CD8-positive, alpha-beta memory T cell (primary cell): ENCODE results near the gene TMEM190. TPM values are rescaled to one million over a fixed set of nuclear protein-coding genes. Genes with fewer than 3 reads are reported as not detected.

Experiments used
- CTCF ChIA-PET: fragments of 350-600 bp; sonication (Branson Sonifier 250); formaldehyde crosslinking; loops from one replicate; lab custom pipeline; 2021; ENCODE audit warnings: antibody characterized with exemption; lab: Charles Lee
- POLR2A ChIA-PET: fragments of 350-600 bp; sonication (Branson Sonifier 250); formaldehyde crosslinking; loops from one replicate; lab custom pipeline; 2021; ENCODE audit warnings: antibody characterized with exemption; lab: Charles Lee
- DNase-seq, 5 donors: peaks; one replicate each; pipeline versions ENCODE4 v3.0.0 to v3.0.0-alpha.2; 2020 to 2022; ENCODE audit warnings: mixed read lengths in 1 of 5
- H3K27ac ChIP-seq: one replicate; pipeline ENCODE4 v1.7.0; 2013; ENCODE audit warnings: low read depth, mild to moderate bottlenecking, low read length, moderate library complexity
- H3K27me3 ChIP-seq: 2 replicates; pipeline ENCODE4 v1.7.0; 2013; ENCODE audit warnings: low read length, mild to moderate bottlenecking; ENCODE audit not compliant: insufficient read depth, poor library complexity, severe bottlenecking
- H3K36me3 ChIP-seq: 2 replicates; pipeline ENCODE4 v1.7.0; 2013; ENCODE audit warnings: mild to moderate bottlenecking, low read length, moderate library complexity; ENCODE audit not compliant: insufficient read depth
- H3K4me1 ChIP-seq: 2 replicates; pipeline ENCODE4 v1.7.0; 2013; ENCODE audit warnings: mild to moderate bottlenecking, low read length, moderate library complexity; ENCODE audit not compliant: insufficient read depth
- H3K4me3 ChIP-seq: 2 replicates; pipeline ENCODE4 v1.7.0; 2013; ENCODE audit warnings: mild to moderate bottlenecking, low read length
- H3K9me3 ChIP-seq: 2 replicates; pipeline ENCODE4 v1.7.0; 2013; ENCODE audit warnings: mild to moderate bottlenecking, low read length
- H3K27ac Mint-ChIP-seq, 8 donors: one replicate each; pipeline ENCODE4 v1.8.0; 2020 to 2021; ENCODE audit warnings: mixed read lengths in 8 of 8, mild to moderate bottlenecking in 6 of 8, inconsistent platforms in 3 of 8, moderate library complexity in 3 of 8
- H3K27me3 Mint-ChIP-seq, 2 donors: one replicate each; pipeline ENCODE4 v1.8.0; 2020 to 2021; ENCODE audit warnings: mixed read lengths in 2 of 2, mild to moderate bottlenecking in 1 of 2, moderate library complexity in 1 of 2
- H3K36me3 Mint-ChIP-seq, 3 donors: one replicate each; pipeline ENCODE4 v1.8.0; 2020 to 2021; ENCODE audit warnings: mixed read lengths in 3 of 3, inconsistent platforms in 1 of 3, mild to moderate bottlenecking in 1 of 3
- H3K4me1 Mint-ChIP-seq, 3 donors: one replicate each; pipeline ENCODE4 v1.8.0; 2020 to 2021; ENCODE audit warnings: mixed read lengths in 3 of 3, inconsistent platforms in 1 of 3, mild to moderate bottlenecking in 1 of 3
- H3K4me3 Mint-ChIP-seq, 7 donors: one replicate each; pipeline ENCODE4 v1.8.0; 2020 to 2021; ENCODE audit warnings: mixed read lengths in 7 of 7, mild to moderate bottlenecking in 6 of 7, moderate library complexity in 4 of 7, inconsistent platforms in 2 of 7
- H3K9me3 Mint-ChIP-seq, 5 donors: one replicate each; pipeline ENCODE4 v1.8.0; 2020 to 2022; ENCODE audit warnings: mixed read lengths in 5 of 5, mild to moderate bottlenecking in 3 of 5, moderate library complexity in 2 of 5, inconsistent platforms in 1 of 5
- polyA plus RNA-seq: library from polyadenylated mRNA; unstranded; fragments of 300-500 nt; fragmentation: Illumina TruSeq; gene quantifications from one replicate; pipeline ENCODE4 v1.2.3, GENCODE V29; 2021
- total RNA-seq, 2 experiments: library from RNA; stranded (reverse); gene quantifications; one replicate each; pipeline ENCODE4 v1.2.3, GENCODE V29; 2021

The TMEM190 gene
- total and polyA plus RNA-seq, 3 experiments from 2014 or later = not detected

DNA sequence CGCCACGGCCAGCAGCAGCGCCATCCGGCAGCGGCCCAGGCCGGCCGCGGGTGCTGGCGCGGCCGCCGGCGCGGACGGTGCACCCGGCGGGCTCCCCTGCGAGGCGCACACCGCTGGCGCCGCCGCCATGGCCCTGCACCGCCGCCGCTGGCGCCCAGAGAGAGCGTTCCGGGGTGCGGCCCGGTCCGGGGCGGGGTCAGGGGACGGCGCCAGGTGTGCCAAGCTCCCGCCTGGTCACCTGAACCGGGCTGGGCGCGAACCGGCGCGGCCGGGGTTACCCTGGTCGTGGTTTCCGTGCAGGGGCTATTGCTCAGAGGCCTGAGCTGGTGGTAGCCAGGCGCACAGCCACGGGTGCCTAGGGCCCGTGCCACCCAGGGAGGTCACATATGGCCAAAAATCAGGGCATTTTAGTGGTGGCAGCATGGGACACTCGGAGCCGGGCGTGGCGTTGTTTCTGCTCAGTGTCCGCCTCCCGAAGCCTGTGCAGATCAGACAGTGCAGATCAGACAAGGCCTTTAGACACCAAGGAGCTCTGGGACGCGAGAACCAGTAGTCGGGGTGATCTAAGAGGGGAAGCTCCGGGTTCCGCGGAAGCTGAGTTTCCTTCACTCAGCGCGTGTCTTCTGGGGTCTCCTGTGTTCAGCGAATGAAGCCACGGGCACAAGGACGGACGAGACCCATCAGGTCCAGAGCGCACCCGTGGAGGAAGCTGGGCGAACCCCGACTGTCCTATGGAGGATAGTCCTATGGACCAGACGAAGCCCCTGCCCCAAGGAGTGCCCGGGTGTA lies 7.7 kb downstream of the TMEM190 start, which contains the start of gene TMEM238:
Gene TMEM238 (minus strand): TSS at position 162 of the 789 bp plus-strand sequence. CDS start 33 bp downstream, at position 129.
- Histone ChIP-seq H3K27ac (peak within 1 kb of the TSS; percentile 99), H3K4me3 (peak within 1 kb of the TSS; percentile 99), H3K36me3 (peaks cover 28% of the 10 kb centered on the region), H3K27me3 (no peaks in the 10 kb centered on the region), H3K9me3 (no peaks in the 10 kb centered on the region), H3K4me1 (peaks cover 48% of the 10 kb centered on the region)
- Mint-ChIP-seq H3K36me3 (peaks cover 3 to 40% (median 7%) of the 10 kb centered on the region in 3 donors), H3K27ac (peak within 1 kb of the TSS; percentile 97 to 100 (median 99)), H3K4me1 (peaks cover 52 to 67% (median 56%) of the 10 kb centered on the region in 3 donors), H3K9me3 (no peaks in the 10 kb centered on the region), H3K27me3 (peaks cover 0 to 10% of the 10 kb centered on the region in 2 donors), H3K4me3 (peak within 1 kb of the TSS; percentile 97 to 100 (median 99))
- CTCF ChIA-PET = interaction anchor here (0.6 to 3.1 kb wide), 14 partner anchors 10 to 296 kb away, joined by 3 to 22 read pairs (median 4); partner anchors contain the start of genes KMT5C and PPP6R1
- DNase-seq = peak in 3 of 5 donors; percentile 26 to 46 (median 41)
- POLR2A ChIA-PET = interaction anchor here (0.5 to 2.3 kb wide), 15 partner anchors 9 to 342 kb away, joined by 3 to 20 read pairs (median 4); partner anchors contain the start of genes HSPBP1, KMT5C, PPP6R1 and UBE2S

DNA sequence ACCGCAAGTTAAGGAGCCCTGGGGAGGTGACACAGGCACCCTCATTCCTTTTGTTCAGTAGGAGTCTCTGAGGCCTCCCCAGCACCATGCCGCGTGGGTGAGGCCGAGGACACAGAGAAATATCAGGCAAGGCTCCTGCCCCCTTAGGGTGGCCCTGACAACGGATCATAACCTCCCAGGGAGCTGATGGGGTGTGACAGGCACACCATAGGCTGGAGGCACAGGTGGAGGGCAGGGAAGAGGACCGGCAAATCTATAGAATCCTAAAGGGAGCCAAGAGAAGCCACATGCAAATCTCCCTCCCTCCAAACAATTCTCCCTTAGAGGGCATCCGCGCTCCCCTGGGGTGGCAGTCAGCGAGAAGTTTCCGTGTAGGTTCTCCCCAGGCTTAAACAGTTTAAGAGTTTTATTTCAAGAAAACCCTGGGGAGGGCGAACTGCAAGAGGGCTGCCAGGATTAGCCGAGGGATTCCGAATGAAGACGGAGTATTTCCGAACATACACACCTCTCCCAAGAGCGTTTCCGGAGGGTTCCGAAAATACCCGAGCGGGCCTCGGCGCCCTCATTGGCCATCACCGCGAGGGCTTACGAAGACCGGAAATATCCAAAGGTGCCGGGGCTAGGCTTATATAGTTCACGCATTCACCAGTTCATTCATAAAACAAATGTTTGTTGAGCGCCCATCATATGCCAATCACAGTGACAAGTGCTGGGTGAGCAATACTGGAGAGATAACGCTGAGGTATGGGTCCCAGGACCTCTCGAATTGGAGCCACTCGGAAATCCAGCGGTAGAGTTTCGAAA lies 8.5 kb downstream of the TMEM190 start:
- Histone ChIP-seq H3K4me1 (peaks cover 56% of the 10 kb centered on the region), H3K27ac (peak overlapping the region; percentile 99), H3K27me3 (no peaks in the 10 kb centered on the region), H3K36me3 (peaks cover 28% of the 10 kb centered on the region), H3K9me3 (no peaks in the 10 kb centered on the region), H3K4me3 (peak overlapping the region; percentile 99)
- Mint-ChIP-seq H3K27me3 (peaks cover 0 to 10% of the 10 kb centered on the region in 2 donors), H3K9me3 (no peaks in the 10 kb centered on the region), H3K4me3 (peak overlapping the region; percentile 97 to 100 (median 99)), H3K4me1 (peaks cover 60 to 75% (median 64%) of the 10 kb centered on the region in 3 donors), H3K36me3 (peaks cover 3 to 48% (median 5%) of the 10 kb centered on the region in 3 donors), H3K27ac (peak overlapping the region; percentile 97 to 100 (median 99))
- peak; percentile 93 to 98 (median 96) for DNase-seq
- CTCF ChIA-PET = interaction anchor here (0.9 to 3.1 kb wide), 10 partner anchors 9 to 130 kb away, joined by 3 to 22 read pairs (median 4); partner anchors contain the start of genes KMT5C and PPP6R1
- POLR2A ChIA-PET = interaction anchor here (0.9 to 2.6 kb wide), 12 partner anchors 21 to 269 kb away, joined by 3 to 20 read pairs (median 4); partner anchors contain the start of genes HSPBP1, KMT5C, PPP6R1 and UBE2S

DNA sequence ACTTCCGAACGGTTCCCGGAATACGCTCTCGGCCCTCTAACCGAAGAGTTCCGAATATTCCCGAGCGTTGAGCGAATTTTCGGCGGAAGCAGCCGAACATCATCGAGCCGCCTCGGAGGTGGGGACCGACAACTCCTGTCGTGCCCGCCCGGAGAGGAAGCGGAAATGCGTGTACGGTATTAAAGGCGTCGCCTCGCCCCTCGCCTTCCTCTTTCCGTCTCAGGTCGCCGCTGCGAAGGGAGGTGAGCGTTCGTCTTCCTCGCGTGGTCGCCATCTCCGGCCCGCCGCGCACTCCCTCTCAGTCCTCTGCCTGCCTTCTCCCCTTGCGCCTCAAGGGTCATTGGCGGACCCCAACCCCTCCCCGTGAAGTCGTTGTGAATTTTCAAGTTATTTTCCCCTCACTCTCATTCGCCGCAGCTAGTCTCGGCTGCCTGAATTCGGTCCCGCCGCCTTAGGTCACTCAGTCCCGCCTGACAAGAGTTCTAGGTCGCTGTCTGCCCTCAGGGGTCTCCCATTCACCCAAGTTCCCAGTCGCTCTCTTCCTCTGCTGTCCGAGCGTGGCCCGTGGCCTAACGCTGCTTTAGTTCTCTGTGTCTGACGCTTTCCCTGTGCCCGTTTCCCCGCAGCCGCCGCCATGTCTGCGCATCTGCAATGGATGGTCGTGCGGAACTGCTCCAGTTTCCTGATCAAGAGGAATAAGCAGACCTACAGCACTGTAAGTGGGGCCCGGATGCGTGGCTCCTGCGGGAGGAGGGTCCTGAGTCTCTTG lies 9.3 kb downstream of the TMEM190 start, which contains the start of gene RPL28:
Gene RPL28 (plus strand): TSS at position 209 of the 769 bp plus-strand sequence. CDS start 426 bp downstream, at position 635.
- H3K9me3 Mint-ChIP-seq = no peaks in the 10 kb centered on the region
- H3K27me3 Mint-ChIP-seq = peaks cover 0 to 10% of the 10 kb centered on the region in 2 donors
- Histone ChIP-seq H3K27me3 (no peaks in the 10 kb centered on the region), H3K4me3 (peak within 1 kb of the TSS; percentile 99), H3K9me3 (no peaks in the 10 kb centered on the region), H3K36me3 (peaks cover 28% of the 10 kb centered on the region), H3K27ac (peak within 1 kb of the TSS; percentile 99), H3K4me1 (peaks cover 57% of the 10 kb centered on the region)
- ChIA-PET POLR2A (interaction anchor here (1.0 to 2.6 kb wide), 2 partner anchors 20 to 21 kb away, joined by 3 to 14 read pairs; partner anchors contain the start of gene UBE2S), CTCF (no interaction called here)
- DNase-seq = peak; percentile 96 to 99 (median 98)
- peak within 1 kb of the TSS; percentile 97 to 100 (median 99) for H3K4me3 Mint-ChIP-seq
- H3K36me3 Mint-ChIP-seq = peaks cover 3 to 54% (median 5%) of the 10 kb centered on the region in 3 donors
- peaks cover 65 to 82% (median 69%) of the 10 kb centered on the region in 3 donors for H3K4me1 Mint-ChIP-seq
- peak within 1 kb of the TSS; percentile 97 to 100 (median 99) for H3K27ac Mint-ChIP-seq

DNA sequence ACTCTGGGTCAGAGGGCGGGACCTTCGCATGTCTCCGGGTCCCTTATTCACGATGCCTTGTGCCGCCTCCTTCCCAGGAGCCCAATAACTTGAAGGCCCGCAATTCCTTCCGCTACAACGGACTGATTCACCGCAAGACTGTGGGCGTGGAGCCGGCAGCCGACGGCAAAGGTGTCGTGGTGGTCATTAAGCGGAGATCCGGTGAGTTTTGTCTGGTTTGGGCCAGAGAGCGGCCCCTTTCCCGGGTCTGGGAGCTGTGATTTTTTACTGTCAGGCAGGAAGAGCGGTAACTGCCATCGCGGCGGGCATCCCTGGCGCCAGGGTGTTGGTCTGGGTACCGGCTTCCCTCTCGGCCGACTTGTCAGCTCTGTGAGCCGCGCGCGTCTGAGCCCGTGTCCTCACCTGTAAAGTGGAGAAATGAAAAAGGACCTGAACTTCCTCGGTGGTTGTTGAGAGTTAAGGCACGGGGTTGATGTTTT lies 9.9 kb downstream of the TMEM190 start:
- peak overlapping the region; percentile 99 for H3K27ac ChIP-seq
- no peak for DNase-seq
- peak overlapping the region; percentile 99 for H3K4me3 ChIP-seq
- POLR2A ChIA-PET = interaction anchor here (1.0 to 2.6 kb wide), 2 partner anchors 19 to 21 kb away, joined by 3 to 14 read pairs; partner anchors contain the start of gene UBE2S
- H3K4me3 Mint-ChIP-seq = peak overlapping the region; percentile 97 to 100 (median 99)
- peaks cover 28% of the 10 kb centered on the region for H3K36me3 ChIP-seq
- peaks cover 3 to 61% (median 5%) of the 10 kb centered on the region in 3 donors for H3K36me3 Mint-ChIP-seq
- peaks cover 0 to 10% of the 10 kb centered on the region in 2 donors for H3K27me3 Mint-ChIP-seq
- peaks cover 62 to 86% (median 72%) of the 10 kb centered on the region in 3 donors for H3K4me1 Mint-ChIP-seq
- H3K27ac Mint-ChIP-seq = peak overlapping the region; percentile 97 to 100 (median 99)
- CTCF ChIA-PET = no interaction called here
- H3K9me3 ChIP-seq = no peaks in the 10 kb centered on the region
- no peaks in the 10 kb centered on the region for H3K27me3 ChIP-seq
- peaks cover 57% of the 10 kb centered on the region for H3K4me1 ChIP-seq
- H3K9me3 Mint-ChIP-seq = no peaks in the 10 kb centered on the region

DNA sequence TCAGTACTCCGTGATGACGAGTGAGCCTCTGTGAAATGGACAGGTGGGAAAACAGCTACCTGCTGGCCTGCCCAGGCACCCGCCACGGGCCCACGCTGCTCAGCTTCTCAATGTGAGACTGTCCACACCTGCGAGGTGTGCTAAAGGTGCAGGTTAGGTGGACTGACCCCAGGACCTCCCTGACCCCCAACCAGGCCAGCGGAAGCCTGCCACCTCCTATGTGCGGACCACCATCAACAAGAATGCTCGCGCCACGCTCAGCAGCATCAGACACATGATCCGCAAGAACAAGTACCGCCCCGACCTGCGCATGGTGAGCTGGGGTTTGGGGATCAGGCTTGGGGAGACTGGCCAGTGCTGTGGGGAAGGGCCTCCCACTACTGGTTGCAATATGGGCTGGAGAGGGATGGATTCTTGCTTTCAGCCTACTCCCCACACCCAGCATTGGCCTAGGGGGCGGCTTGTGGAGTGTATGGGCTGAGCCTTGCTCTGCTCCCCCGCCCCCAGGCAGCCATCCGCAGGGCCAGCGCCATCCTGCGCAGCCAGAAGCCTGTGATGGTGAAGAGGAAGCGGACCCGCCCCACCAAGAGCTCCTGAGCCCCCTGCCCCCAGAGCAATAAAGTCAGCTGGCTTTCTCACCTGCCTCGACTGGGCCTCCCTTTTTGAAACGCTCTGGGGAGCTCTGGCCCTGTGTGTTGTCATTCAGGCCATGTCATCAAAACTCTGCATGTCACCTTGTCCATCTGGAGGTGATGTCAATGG lies 11.3 kb downstream of the TMEM190 start:
- Mint-ChIP-seq H3K4me3 (peak overlapping the region; percentile 97 to 100 (median 99)), H3K36me3 (peaks cover 3 to 70% (median 5%) of the 10 kb centered on the region in 3 donors), H3K27ac (peak overlapping the region; percentile 51 to 100 (median 99)), H3K9me3 (no peaks in the 10 kb centered on the region), H3K4me1 (peaks cover 52 to 78% (median 65%) of the 10 kb centered on the region in 3 donors), H3K27me3 (peaks cover 0 to 10% of the 10 kb centered on the region in 2 donors)
- no peak for DNase-seq
- H3K9me3 ChIP-seq = no peaks in the 10 kb centered on the region
- H3K36me3 ChIP-seq = peaks cover 28% of the 10 kb centered on the region
- POLR2A ChIA-PET = interaction anchor here (2.1 to 2.6 kb wide), 2 partner anchors 19 kb away, joined by 12 to 14 read pairs; partner anchors contain the start of gene UBE2S
- peak overlapping the region; percentile 99 for H3K4me3 ChIP-seq
- CTCF ChIA-PET = interaction anchor here (1.2 kb wide), 1 partner anchor 30 kb away, joined by 5 read pairs; no protein-coding TSS in a partner anchor
- peaks cover 54% of the 10 kb centered on the region for H3K4me1 ChIP-seq
- H3K27ac ChIP-seq = peak overlapping the region; percentile 99
- H3K27me3 ChIP-seq = no peaks in the 10 kb centered on the region
